UCSD-AML1 (cell line): ENCODE data around the gene DDN.

ENCODE experiments used
- DNase-seq: peaks from one replicate; lab custom pipeline; 2025; ENCODE audit not compliant: unreplicated experiment; lab: John Stamatoyannopoulos, UW

Gene DDN

DNA sequence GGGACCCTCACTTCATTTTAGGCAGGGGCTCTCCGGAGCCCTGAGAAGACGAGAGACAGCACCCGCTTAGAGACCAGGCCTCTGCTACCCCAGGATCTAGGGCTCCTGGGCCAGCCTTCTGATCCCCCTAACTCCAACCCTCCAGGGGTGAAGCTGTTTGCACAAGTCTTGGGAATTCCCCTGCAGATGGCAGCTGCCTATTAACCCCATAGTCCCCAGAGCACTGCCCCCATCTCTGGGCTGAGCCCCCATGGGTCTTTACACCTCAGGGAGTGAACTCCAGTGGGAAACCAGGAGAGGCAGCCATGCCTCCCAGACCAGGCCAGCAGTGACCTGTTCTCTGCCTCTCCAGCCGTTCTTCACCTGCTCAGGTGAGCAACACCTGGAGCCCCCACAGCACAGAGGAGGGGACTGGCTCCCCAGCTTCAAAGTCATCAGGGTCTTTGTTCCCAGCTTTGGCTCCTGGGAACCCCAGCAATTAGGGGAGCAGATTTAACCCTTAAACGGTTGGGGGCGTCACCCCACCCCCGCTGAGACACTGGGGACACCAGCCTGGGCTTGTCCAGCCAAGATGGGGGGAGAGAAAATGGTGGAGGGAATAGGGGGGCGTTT, 29.9 kb downstream of the DDN start:
- DNase-seq, result no peak

DNA sequence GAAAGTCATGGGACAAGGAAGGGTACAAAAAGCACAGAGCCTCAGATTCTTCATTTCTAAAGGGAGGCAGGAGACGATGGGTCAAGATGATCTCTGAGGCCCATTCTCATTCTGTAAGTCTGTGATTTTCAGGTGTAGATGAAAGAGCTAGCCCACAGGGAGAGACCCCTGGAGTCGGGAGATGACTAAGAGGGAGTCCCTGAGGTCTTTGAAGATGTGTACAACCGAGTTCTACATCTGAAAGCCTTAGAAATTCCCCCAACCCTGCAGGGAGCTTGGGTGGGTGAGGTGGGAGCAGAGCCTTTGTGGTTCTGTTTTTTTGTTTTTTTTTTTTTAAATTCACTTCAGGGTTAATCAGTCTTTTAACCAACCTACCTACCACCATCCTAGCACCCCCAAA, 30.7 kb downstream of the DDN start:
- no peak for DNase-seq

DNA sequence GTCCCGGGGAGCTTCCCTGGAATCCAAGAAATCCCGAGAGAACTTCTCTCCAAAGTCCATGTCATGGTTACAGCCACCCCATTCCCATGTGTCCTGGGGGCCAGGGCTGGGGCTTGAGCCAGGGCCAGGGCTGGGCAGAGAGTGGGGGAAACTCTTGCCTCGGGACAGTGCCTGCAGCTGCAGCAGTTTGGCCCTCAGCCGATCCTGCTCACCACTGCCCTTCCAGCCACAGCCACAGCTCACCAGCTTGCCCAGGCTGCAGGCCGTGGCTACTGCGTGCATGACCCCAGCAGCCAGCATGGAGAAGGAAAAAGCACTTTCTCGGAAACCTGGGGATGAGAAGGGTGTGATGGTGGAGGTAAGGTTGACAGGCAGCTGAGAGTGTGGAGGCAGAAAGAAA, 31.2 kb downstream of the DDN start:
- no peak for DNase-seq

DNA sequence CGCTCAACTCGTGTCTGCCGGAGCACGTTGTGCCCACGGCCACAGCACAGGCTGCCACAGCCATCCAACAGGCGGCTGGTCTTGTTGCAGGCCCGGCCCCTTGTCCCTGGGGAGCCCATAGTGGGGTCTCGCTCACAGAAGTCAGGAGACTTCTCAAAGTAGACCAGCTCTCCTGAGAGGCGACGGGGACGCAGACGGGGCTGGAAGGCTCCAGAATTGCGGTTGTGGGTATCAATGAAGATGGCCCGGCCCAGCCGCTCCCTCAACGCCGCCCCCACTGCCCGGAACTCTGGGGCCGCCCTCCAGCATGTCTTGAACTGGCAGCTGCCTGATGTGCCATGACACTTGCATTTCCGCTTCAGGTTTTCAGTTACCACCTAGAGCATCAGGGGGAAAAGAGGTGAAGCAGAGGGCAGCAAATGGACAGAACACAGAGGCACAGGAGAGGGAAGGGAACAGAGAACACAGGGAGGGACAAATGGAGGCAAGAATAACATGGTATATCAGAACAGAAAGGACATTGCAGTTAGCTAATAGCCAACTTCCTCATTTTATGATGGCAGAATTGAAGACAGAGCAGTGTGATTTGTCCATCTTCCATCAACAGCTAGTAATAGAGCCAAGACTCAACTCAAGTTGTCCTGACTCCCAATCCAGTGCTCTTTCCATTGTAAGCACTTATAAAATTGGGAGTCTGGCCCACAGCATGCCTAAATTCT, 32.8 kb downstream of the DDN start:
- DNase-seq, result no peak

DNA sequence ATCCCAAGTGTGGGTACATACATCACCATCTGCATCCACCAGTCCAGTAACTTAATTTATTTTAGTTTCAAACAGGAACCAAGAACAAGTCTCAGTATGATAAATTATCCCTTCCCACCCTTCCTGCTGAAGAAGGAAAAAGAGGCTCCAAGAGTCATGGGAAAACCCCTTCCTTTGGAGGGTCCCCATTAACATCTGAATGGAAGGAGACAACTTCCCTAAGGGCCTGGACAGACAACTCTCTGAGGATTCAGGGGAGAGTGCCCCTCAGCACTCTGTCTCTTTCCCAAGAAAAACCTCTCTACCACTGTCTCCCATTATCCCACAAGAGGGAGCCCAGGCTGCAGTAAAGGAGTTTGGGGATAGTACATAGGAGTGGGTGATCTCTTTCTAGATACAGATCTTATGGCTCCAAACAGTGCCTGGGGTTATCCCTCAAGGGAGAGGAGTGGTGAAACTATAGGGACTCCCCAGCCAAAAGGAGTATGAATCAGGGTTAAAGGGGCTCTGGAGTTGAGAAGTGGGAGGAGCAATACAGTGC, 33.8 kb downstream of the DDN start:
- DNase-seq, result no peak

DNA sequence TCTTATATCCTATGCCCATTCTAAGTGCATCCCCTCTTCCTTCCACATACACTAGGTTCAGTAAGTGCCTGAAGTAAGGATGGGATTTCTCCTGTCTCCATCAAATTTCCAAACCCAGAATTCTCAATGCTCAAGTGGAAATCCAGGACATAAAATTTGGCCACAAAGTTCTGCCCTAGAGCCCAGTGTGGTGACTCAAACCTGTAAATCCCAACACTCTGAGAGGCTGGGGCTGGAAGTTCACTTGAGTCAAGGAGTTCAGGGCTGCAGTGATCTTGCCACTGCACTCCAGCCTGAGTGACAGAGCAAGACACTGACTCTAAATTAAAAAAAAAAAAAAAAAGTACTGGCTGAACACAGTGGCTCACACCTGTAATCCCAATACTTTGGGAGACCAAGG, 37.4 kb downstream of the DDN start:
- no peak for DNase-seq

DNA sequence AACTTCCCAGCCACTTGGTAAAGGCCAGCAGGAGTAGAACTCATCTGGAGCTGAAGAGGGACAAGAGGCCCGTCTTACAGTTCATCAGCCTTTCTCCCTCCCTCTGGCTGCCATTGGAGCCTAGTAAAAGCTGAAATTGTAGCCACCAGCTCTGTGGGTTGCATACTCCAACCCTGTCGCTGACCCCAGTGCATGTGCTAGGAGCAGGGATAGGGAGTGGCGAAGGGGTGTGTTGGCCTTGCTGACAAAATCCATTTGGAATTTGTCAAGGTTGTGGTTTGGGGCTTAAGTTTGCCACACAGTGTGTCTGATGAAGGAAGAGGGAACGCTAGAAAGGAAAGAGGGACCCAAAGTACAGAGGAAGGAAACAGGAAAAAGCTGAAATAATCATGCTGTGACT, 37.8 kb downstream of the DDN start:
- no peak for DNase-seq

DNA sequence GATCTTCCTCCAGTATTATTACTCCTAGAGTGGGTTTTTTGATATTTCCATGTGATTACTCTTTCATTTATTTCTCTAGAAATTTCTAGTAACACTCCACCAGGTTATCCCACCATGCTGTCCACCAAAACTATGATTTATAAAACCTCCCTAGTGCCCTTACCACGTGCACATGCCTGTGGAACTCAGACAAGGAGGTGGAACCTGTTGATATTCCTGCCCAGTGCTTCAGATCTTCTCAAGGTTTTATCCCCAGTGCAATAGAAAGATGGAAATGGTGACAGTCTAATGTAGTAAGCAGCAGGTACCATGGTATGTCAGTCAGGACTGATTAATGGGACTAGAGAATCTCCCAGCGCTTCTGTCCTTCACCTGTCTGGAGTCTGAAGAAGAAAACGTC, 38.3 kb downstream of the DDN start:
- no peak for DNase-seq

DNA sequence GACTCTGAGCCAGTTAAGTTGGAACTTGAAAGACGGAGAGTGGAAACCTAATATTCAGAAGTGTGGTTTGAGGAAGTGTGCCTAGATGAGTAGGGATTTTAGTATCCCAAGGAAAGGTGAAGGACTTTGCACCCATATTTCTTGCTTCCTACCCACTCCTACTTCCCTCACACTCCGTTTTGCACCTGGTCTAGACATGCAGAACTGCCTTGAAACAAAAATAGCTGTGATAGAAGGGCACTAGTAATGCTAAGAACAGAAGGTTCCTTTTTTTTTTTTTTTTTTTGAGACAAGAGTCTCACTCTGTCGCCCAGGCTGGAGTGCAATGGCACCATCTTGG, 41.2 kb downstream of the DDN start:
- DNase-seq, result no peak

DNA sequence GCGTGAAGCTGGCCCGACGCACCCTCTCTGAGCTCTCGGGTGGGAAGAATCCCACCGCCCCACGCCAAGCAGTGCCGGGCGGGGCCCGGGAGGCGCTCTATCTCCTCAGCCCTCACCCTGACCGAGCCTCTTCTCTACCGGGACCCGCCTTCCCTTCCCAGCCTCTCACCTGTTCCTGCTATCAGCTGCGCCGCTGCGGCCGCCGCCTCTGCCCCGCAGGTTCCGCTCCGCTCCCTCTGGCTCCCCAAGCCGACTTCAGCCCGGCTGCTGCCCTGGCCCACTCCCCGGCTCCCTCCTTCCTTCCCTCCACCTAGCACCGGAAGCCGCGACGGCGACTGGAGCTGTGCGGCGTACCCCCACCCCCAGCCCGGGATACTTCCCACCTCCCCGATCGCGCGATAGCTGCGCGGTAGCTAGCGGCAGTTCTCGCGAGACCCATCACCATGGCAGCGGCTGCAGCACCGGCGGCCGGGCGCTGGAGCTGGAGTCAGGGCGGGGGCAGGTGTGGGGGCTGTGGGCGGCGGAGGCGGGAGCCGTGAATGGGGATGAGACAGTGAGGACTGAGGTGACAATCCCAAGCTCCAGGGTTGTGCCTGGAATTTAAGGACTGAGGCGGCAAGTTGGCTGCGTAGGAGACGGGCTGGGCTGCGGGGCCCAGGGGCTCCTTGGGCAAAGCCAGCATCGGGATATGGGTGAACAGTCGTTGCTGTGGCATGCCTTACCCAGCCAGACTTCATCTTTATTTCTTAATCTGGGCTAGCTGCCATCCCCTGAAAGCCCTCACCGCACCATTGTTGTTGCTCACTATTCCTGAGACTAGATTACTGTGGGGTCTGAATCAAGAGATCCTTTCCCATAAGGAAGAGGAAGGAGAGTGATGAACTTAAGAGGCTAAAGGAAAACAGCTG, 41.8 kb downstream of the DDN start, which contains the start of gene ARF3:
Gene ARF3 (minus strand): TSS at position 347 of the 908 bp plus-strand sequence. CDS start 16,392 bp downstream, outside the sequence.
- DNase-seq, result peak; percentile 95

DNA sequence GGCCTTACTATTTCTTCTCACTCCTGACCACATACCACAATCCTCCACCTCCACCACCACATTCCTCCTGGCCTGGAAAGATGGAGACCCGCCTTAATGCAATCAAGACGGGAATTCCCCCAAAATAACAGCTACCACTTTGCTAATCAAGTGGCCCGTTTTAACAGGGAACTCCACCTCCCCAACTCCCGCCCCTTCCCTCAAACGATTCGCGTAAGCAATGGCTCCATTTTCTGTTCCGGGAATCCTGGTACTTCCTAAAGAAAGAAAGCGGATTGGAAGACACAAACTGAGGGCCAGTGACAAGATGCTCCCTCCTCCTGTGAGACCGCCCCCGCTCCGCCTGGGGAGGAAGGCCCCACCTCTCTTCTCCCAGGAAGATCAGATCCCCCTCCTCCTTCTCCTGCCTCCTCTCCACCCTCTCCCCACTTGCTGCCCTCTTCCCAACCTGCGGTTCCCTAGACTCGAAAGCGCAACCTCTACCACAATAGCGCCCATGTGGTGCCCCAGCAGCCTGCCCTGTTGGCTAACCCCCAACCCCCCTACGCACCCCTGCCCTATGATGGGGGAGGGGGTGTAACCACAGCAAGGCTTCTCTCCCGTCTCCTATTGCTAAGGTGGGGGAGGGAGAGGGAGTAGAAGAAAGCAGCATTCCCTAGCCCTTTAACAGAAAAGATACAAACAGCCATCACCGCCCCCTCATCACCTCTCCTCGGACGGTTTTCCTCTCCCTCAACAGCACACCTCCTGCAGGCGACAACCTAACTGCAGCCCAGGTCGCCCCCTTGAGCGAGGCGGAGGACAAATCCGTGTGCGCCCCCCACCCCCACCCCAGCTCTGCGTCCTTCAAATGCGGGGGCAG, 42.7 kb downstream of the DDN start:
- peak; percentile 89 for DNase-seq

DNA sequence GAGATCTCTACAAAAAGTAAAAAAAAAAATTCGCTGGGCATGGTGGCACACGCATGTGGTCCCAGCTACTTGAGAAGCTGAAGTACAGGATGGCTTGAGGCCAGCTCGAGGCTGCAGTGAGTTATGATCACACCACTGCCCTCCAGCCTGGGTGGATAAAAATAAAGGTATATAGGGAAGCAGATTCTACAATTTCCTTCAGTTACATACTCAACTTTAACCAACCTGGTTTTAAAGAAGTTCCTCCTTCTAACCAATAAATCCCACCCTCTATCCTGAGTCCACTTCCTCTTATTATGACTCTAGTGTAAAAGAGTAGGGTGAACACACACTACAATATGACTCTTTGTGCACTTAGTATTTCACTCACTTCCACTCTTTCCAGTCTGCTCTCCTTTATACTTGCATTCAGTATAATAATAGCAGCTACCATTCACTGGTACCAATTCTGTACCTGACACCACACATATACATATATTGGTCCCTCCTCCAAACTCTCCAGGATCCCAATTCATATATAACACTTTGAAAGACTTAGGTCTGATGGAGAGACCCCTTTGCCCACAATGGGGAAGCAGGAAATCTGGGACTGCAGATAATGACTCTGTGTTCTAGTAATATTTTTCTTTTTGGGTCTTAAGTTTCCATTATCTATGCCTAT, 44.2 kb downstream of the DDN start:
- DNase-seq, result peak; percentile 22

DNA sequence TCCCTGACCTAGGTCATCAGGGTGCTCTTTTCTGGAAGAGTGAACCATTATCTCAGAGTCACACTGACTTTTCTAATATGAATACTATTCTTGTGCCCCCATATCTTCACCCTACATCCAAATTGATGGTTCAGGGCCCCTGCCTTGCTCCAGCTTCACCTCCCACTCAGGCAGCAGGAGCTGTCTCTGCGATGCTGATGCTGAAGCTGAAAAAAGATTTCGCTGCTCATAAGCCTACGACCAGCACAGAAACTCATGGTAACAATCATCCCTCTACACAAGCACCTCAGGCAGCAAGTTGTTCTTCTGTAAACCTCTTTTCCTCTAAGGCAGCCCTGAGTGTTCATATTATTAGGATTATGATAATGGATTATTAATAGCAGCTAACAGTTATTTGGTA, 45.1 kb downstream of the DDN start:
- DNase-seq, result no peak

DNA sequence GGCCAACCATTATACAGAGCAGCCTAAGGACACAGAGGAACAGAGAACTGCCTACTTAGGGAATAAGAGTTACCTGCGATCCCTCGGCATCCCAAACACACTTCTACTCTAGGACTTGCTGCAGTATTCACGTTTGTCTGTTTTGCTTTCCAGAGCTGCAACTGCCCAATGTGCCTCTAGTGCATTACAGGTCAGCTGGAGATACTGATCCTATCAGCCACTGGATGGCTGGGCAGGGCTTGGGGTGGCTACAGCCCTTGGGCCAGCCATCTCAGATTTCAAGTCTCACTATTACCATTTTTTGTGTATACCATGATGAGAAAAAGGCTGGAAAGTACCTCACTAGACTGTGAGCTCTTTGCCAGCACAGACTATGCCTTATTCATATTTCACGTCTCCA, 46.5 kb downstream of the DDN start:
- no peak for DNase-seq

DNA sequence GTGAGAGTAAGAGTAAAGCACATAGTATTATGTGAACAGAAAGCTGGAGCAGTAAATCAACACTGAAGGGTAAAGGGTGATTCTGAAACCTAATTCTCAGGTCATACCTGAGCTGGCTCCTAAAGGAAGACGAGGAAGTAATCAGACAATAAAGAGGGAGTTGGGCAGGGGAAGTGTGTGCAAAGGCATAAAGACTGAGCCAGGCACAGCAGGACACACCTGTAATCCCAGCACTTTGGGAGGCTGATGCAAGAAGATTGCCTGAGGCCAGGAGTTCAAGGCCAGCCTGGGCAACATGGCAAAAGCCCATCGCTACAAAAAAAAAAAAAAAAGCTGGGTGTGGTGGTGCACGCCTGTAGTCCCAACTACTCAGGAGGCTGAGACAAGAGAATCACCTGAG, 51.4 kb downstream of the DDN start:
- DNase-seq, result no peak

DNA sequence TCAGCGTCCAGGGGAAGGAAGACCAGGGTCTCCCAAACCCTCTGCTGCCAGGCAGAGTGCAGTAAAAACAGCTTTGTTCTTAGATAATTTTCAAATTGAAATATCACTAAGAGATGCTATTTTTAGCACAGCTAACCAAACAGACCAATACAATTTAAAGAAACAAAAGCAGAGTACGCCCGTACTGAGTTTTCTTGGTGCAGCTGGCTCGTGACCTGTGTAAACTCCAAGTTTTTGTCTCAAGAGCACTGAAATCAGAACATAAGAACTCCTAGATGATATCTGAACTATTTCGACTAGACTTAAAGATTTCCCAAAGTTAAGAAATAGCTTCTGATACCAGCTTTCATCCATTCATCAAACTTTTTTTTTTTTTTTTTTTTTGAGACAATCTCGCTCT, 52.2 kb downstream of the DDN start:
- DNase-seq, result no peak

DNA sequence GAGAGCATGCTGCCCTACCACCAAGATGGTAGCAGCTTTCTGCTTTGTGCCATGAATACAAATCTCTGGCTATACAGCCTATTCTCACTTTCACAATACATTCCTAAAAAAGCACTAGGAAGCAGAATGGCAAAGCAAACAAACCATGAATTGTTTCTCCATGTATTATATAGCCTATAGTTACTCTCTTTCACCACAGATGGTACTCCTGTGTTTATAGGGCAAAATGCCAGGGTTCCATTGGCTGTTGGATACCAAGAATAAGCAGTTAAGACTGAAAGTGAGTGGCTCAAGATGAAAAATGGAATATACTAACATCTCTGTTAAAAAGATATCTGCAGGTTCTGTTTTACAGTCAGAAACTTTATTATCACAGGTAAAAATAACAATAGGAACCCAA, 53.0 kb downstream of the DDN start:
- no peak for DNase-seq
